ENCODE data around the gene TRMT1. TPM values are rescaled to one million over a fixed set of nuclear protein-coding genes. Genes with fewer than 3 reads are reported as not detected.

TRMT1 gene
- total and polyA plus RNA-seq, 2 donors (not counting 1 experiment from before 2014, with no cell fraction given) = 91.8 to 281 TPM

- no peak overlapping the region for H2AFZ ChIP-seq (ENCODE audit: insufficient read depth, low read depth, low read length, poor library complexity, severe bottlenecking)
- POLR2A ChIA-PET = no interaction called here
- no peak overlapping the region for H3K27ac Mint-ChIP-seq
- 94% methylated on average over 6 of the region's 7 CpGs for WGBS (ENCODE audit: insufficient coverage)
- no peaks in the 10 kb centered on the region for H3K4me1 ChIP-seq (ENCODE audit: control insufficient read depth in 2 of 2, insufficient read depth in 2 of 2, low read length in 2 of 2)
- no peaks in the 10 kb centered on the region for H4K20me1 ChIP-seq (ENCODE audit: control insufficient read depth, insufficient read depth, low read length, poor library complexity, severe bottlenecking)
- H3K4me3 ChIP-seq (ENCODE audit: control extremely low read depth in 1 of 5, extremely low read depth in 1 of 5, insufficient read depth in 1 of 5, low read depth in 2 of 5, low read length in 4 of 5) = no peak overlapping the region
- no peak for ATAC-seq (ENCODE audit: low read depth)
- peaks cover 4% of the 10 kb centered on the region for H3K27me3 Mint-ChIP-seq
- no peak overlapping the region for H3K4me2 ChIP-seq (replicated peaks; ENCODE audit: low read depth, low read length, poor library complexity, severe bottlenecking)
- no peaks in the 10 kb centered on the region for H3K9me3 ChIP-seq (ENCODE audit: control extremely low read depth in 1 of 3, control insufficient read depth in 2 of 3, insufficient read depth in 1 of 3, low read length in 2 of 3)
- CTCF ChIA-PET = interaction anchor here (1.4 kb wide), 1 partner anchor 22 kb away, joined by 4 read pairs; no protein-coding TSS in a partner anchor
- no peak overlapping the region for H3K9ac ChIP-seq (ENCODE audit: low read length)
- intact Hi-C loops (cut with micrococcal nuclease) = no loop called here
- H3K9me3 Mint-ChIP-seq (ENCODE audit: insufficient read depth) = no peaks in the 10 kb centered on the region
- no peaks in the 10 kb centered on the region for H3K27me3 ChIP-seq (replicated peaks in 1 of 4; ENCODE audit: control extremely low read depth in 1 of 4, control insufficient read depth in 3 of 4, insufficient read depth in 4 of 4, low read length in 3 of 4)
- no peak for TF ChIP-seq EZH2 (IDR thresholded peaks at IDR 0.05; ENCODE audit: borderline replicate concordance, insufficient read depth, low read depth, low read length, poor library complexity, severe bottlenecking)
- TF ChIP-seq, protein P1, sequence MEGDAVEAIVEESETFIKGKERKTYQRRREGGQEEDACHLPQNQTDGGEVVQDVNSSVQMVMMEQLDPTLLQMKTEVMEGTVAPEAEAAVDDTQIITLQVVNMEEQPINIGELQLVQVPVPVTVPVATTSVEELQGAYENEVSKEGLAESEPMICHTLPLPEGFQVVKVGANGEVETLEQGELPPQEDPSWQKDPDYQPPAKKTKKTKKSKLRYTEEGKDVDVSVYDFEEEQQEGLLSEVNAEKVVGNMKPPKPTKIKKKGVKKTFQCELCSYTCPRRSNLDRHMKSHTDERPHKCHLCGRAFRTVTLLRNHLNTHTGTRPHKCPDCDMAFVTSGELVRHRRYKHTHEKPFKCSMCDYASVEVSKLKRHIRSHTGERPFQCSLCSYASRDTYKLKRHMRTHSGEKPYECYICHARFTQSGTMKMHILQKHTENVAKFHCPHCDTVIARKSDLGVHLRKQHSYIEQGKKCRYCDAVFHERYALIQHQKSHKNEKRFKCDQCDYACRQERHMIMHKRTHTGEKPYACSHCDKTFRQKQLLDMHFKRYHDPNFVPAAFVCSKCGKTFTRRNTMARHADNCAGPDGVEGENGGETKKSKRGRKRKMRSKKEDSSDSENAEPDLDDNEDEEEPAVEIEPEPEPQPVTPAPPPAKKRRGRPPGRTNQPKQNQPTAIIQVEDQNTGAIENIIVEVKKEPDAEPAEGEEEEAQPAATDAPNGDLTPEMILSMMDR (IDR thresholded peaks at IDR 0.05) = no peak
- H3K4me1 Mint-ChIP-seq = no peaks in the 10 kb centered on the region
- no peak overlapping the region for H3K4me3 Mint-ChIP-seq
- H3K27ac ChIP-seq (ENCODE audit: low read length in 2 of 2) = no peak overlapping the region
- H3K79me2 ChIP-seq (ENCODE audit: control insufficient read depth, insufficient read depth, low read length) = no peaks in the 10 kb centered on the region
- no peak for DNase-seq
- no peaks in the 10 kb centered on the region for H3K36me3 ChIP-seq (replicated peaks in 1 of 2; ENCODE audit: control extremely low read depth in 1 of 2, control insufficient read depth in 1 of 2, extremely low read depth in 1 of 2, insufficient read depth in 2 of 2, low read length in 1 of 2)
Measured at GRCh38 chr19:13083008-13083404, 33.5 kb downstream of the TRMT1 start.

DNA sequence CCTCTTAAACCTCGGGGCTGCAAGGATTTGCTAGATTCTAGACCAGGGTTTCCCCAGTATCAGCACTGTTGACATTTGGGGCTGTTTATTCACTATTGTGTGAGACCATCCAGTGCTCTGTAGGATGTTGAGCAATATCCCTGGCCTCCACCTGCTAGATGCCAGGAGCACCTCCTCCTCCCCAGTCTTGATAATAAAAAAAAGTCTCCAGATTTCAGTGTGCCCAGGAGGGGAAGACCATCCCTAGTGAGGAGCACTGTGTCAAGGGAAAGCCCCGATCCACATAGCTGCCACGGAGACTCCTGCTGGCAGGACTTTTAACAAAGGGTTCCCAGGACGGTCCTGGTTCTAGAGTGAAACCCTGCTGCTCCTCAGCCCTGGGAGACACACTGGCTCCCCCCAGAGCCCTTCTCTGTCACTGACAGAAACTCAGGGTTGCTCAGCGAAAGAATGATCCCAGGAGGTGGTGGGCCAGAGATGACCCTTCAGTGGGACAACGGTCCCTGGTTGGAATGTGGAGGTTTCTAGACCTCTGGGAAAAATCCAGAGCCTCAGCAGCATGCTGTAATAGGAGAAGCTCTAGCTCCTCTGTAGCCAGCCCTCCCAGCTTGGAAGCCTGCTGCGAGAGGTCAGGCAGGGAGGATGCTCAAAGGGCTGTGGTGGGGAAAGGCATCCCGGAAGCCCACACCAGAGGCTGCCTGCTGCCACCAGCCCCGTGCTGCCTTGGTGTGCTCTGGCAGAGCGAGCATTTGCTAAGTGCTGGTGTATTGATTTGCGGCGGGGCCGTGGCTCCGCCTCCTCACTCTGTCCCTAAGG lies 34.1 kb downstream of the TRMT1 start:
- H3K4me3 Mint-ChIP-seq = no peak overlapping the region
- CTCF ChIA-PET = no interaction called here
- H3K27ac Mint-ChIP-seq = no peak overlapping the region
- no peak overlapping the region for H3K4me3 ChIP-seq (ENCODE audit: control extremely low read depth in 1 of 5, extremely low read depth in 1 of 5, insufficient read depth in 1 of 5, low read depth in 2 of 5, low read length in 4 of 5)
- H3K27me3 Mint-ChIP-seq = peaks cover 4% of the 10 kb centered on the region
- 86% methylated on average over 12 of the region's 14 CpGs for WGBS (ENCODE audit: insufficient coverage)
- H3K79me2 ChIP-seq (ENCODE audit: control insufficient read depth, insufficient read depth, low read length) = no peaks in the 10 kb centered on the region
- TF ChIP-seq, protein P1 (IDR thresholded peaks at IDR 0.05) = no peak
- no peak for TF ChIP-seq EZH2 (IDR thresholded peaks at IDR 0.05; ENCODE audit: borderline replicate concordance, insufficient read depth, low read depth, low read length, poor library complexity, severe bottlenecking)
- H3K27ac ChIP-seq (ENCODE audit: low read length in 2 of 2) = no peak overlapping the region
- no peaks in the 10 kb centered on the region for H3K36me3 ChIP-seq (replicated peaks in 1 of 2; ENCODE audit: control extremely low read depth in 1 of 2, control insufficient read depth in 1 of 2, extremely low read depth in 1 of 2, insufficient read depth in 2 of 2, low read length in 1 of 2)
- intact Hi-C loops (cut with micrococcal nuclease) = no loop called here
- no peaks in the 10 kb centered on the region for H4K20me1 ChIP-seq (ENCODE audit: control insufficient read depth, insufficient read depth, low read length, poor library complexity, severe bottlenecking)
- H3K4me2 ChIP-seq (replicated peaks; ENCODE audit: low read depth, low read length, poor library complexity, severe bottlenecking) = no peak overlapping the region
- H3K4me1 ChIP-seq (ENCODE audit: control insufficient read depth in 2 of 2, insufficient read depth in 2 of 2, low read length in 2 of 2) = no peaks in the 10 kb centered on the region
- no peak for ATAC-seq (ENCODE audit: low read depth)
- no peak for DNase-seq
- H3K9me3 ChIP-seq (ENCODE audit: control extremely low read depth in 1 of 3, control insufficient read depth in 2 of 3, insufficient read depth in 1 of 3, low read length in 2 of 3) = no peaks in the 10 kb centered on the region
- H3K9ac ChIP-seq (ENCODE audit: low read length) = no peak overlapping the region
- H3K9me3 Mint-ChIP-seq (ENCODE audit: insufficient read depth) = no peaks in the 10 kb centered on the region
- H3K4me1 Mint-ChIP-seq = no peaks in the 10 kb centered on the region
- no peak overlapping the region for H2AFZ ChIP-seq (ENCODE audit: insufficient read depth, low read depth, low read length, poor library complexity, severe bottlenecking)
- POLR2A ChIA-PET = no interaction called here
- no peaks in the 10 kb centered on the region for H3K27me3 ChIP-seq (replicated peaks in 1 of 4; ENCODE audit: control extremely low read depth in 1 of 4, control insufficient read depth in 3 of 4, insufficient read depth in 4 of 4, low read length in 3 of 4)

Measured in B cell (primary cell).